Mammary epithelial cell (primary cell): ENCODE measurements around the gene SERTAD3.

Experiments used
- CTCF ChIP-seq, 2 donors: IDR thresholded peaks in 1 of 2; conservative IDR thresholded peaks in 1 of 2; 2 replicates each; pipeline ENCODE4 v1.5.1; 2011 to 2012; ENCODE audit warnings: inconsistent platforms in 2 of 2, low read length in 2 of 2, mild to moderate bottlenecking in 2 of 2, control low read depth in 1 of 2, low read depth in 1 of 2; ENCODE audit not compliant: insufficient read depth in 1 of 2; ENCODE audit errors: extremely low read depth in 1 of 2
- EZH2 ChIP-seq: IDR thresholded peaks from 2 replicates; pipeline ENCODE4 v1.6.1; 2012; ENCODE audit warnings: low read length, inconsistent platforms, borderline replicate concordance

- TF ChIP-seq CTCF (conservative IDR thresholded peaks at IDR 0.05 in 1 of 2, IDR thresholded peaks at IDR 0.05 in 1 of 2; ENCODE audit: extremely low read depth in 1 of 2, insufficient read depth in 1 of 2, low read depth in 1 of 2, low read length in 2 of 2): no peak
- no peak for TF ChIP-seq EZH2
These were observed 48.1 kb upstream of the SERTAD3 start for GRCh38 chr19:40492274-40492673.
